ENCODE results near the gene SLC38A2.

The SLC38A2 gene

DNA sequence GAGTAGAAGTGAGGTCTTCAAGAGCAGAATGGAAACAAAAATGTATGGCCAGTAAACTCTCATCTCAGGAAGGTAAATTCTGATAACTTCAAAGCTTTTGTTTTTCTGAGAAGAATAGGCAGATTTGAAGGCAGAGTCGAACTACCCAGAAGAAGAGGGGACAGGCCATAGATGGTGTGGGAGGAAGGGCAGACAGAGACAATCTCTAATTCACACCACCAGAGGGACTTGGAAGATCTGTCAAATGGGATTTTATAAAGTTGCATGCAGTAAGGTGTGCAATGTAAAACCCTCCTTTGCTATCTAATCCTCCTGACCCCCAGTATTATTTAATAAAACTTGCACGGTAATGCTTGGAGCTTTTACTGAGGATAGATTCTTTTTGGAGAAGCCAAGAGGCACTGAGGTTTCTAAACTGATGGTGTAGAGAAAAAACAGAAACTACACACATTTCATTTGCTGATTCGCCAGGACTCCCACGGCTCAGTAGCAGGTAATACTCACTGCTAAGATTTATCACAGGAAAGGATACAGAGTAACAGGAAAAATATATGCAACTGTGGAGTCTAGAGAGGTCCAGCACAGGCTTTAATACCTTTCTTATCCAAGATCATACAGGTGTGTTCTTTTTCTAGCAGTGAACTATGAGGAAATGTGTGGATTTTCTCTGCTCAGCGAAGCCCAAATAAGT lies 18.3 kb downstream of the SLC38A2 start:
- Histone ChIP-seq H2BK5ac (ENCODE audit: low read depth, low read length, poor library complexity) (no peak overlapping the region), H2AFZ (ENCODE audit: insufficient read depth, low read length, poor library complexity) (no peak overlapping the region), H4K12ac (ENCODE audit: low read depth, low read length) (no peak overlapping the region), H2AK5ac (ENCODE audit: low read length) (no peak overlapping the region), H3K14ac (ENCODE audit: low read length) (no peak overlapping the region), H3K4ac (ENCODE audit: low read depth, low read length) (no peak overlapping the region), H3K23ac (ENCODE audit: low read length) (no peak overlapping the region), H3K4me3 (ENCODE audit: low read depth, low read length) (no peak overlapping the region), H3K4me1 (ENCODE audit: control insufficient read depth in 1 of 2, insufficient read depth in 2 of 2, low read length in 2 of 2) (no peaks in the 10 kb centered on the region), H3K4me2 (ENCODE audit: low read length) (no peak overlapping the region), H4K91ac (ENCODE audit: low read depth, low read length) (no peak overlapping the region), H3K36me3 (ENCODE audit: control insufficient read depth in 1 of 2, insufficient read depth in 2 of 2, low read length in 2 of 2) (peaks cover 0 to 3% of the 10 kb centered on the region in 2 experiments), H3K27ac (ENCODE audit: low read depth, low read length) (no peak overlapping the region), H2BK12ac (ENCODE audit: low read length) (no peak overlapping the region), H3K18ac (ENCODE audit: low read length) (no peak overlapping the region), H3K27me3 (ENCODE audit: insufficient read depth, low read length) (no peaks in the 10 kb centered on the region), H3K9ac (ENCODE audit: low read length) (peak overlapping the region; percentile 60), H2BK120ac (ENCODE audit: insufficient read depth, low read length, poor library complexity) (no peak overlapping the region), H3K79me1 (ENCODE audit: low read length) (no peaks in the 10 kb centered on the region), H3K9me3 (ENCODE audit: insufficient read depth, low read depth, low read length) (no peaks in the 10 kb centered on the region), H4K8ac (ENCODE audit: low read depth, low read length) (no peak overlapping the region), H3K79me2 (ENCODE audit: control insufficient read depth, insufficient read depth, low read length, poor library complexity) (no peaks in the 10 kb centered on the region)
- no CpG with 5 or more reads among the region's 5 CpGs for WGBS (ENCODE audit: extremely low coverage, insufficient coverage, insufficient read length)
- DNase-seq = no peak

- no peak overlapping the region for H3K14ac ChIP-seq (ENCODE audit: low read length)
- no peak overlapping the region for H2BK12ac ChIP-seq (ENCODE audit: low read length)
- H3K36me3 ChIP-seq (ENCODE audit: control insufficient read depth in 1 of 2, insufficient read depth in 2 of 2, low read length in 2 of 2) = no peaks in the 10 kb centered on the region
- no peak overlapping the region for H3K4me3 ChIP-seq (ENCODE audit: low read depth, low read length)
- no peak overlapping the region for H3K4ac ChIP-seq (ENCODE audit: low read depth, low read length)
- no peak overlapping the region for H4K91ac ChIP-seq (ENCODE audit: low read depth, low read length)
- no peak overlapping the region for H3K18ac ChIP-seq (ENCODE audit: low read length)
- H2BK120ac ChIP-seq (ENCODE audit: insufficient read depth, low read length, poor library complexity) = no peak overlapping the region
- H3K4me2 ChIP-seq (ENCODE audit: low read length) = no peak overlapping the region
- H3K27ac ChIP-seq (ENCODE audit: low read depth, low read length) = no peak overlapping the region
- DNase-seq = no peak
- H3K23ac ChIP-seq (ENCODE audit: low read length) = no peak overlapping the region
- H3K9me3 ChIP-seq (ENCODE audit: insufficient read depth, low read depth, low read length) = no peaks in the 10 kb centered on the region
- H3K9ac ChIP-seq (ENCODE audit: low read length) = no peak overlapping the region
- no peak overlapping the region for H4K8ac ChIP-seq (ENCODE audit: low read depth, low read length)
- no peak overlapping the region for H2AK5ac ChIP-seq (ENCODE audit: low read length)
- no peak overlapping the region for H2BK5ac ChIP-seq (ENCODE audit: low read depth, low read length, poor library complexity)
- no CpG with 5 or more reads among the region's 2 CpGs for WGBS (ENCODE audit: extremely low coverage, insufficient coverage, insufficient read length)
- no peaks in the 10 kb centered on the region for H3K79me1 ChIP-seq (ENCODE audit: low read length)
- H3K79me2 ChIP-seq (ENCODE audit: control insufficient read depth, insufficient read depth, low read length, poor library complexity) = no peaks in the 10 kb centered on the region
- no peaks in the 10 kb centered on the region for H3K4me1 ChIP-seq (ENCODE audit: control insufficient read depth in 1 of 2, insufficient read depth in 2 of 2, low read length in 2 of 2)
- H2AFZ ChIP-seq (ENCODE audit: insufficient read depth, low read length, poor library complexity) = no peak overlapping the region
- H4K12ac ChIP-seq (ENCODE audit: low read depth, low read length) = no peak overlapping the region
- no peaks in the 10 kb centered on the region for H3K27me3 ChIP-seq (ENCODE audit: insufficient read depth, low read length)
These were observed 20.5 kb downstream of the SLC38A2 start for GRCh38 chr12:46351886-46352650.

GRCh38 chr12:46351138-46351537 lies 21.4 kb downstream of the SLC38A2 start:
- no peak overlapping the region for H4K91ac ChIP-seq (ENCODE audit: low read depth, low read length)
- no peak overlapping the region for H3K27ac ChIP-seq (ENCODE audit: low read depth, low read length)
- no CpG with 5 or more reads among the region's 1 CpG for WGBS (ENCODE audit: extremely low coverage, insufficient coverage, insufficient read length)
- H3K4ac ChIP-seq (ENCODE audit: low read depth, low read length) = no peak overlapping the region
- no peak for DNase-seq
- H2BK12ac ChIP-seq (ENCODE audit: low read length) = no peak overlapping the region
- no peaks in the 10 kb centered on the region for H3K4me1 ChIP-seq (ENCODE audit: control insufficient read depth in 1 of 2, insufficient read depth in 2 of 2, low read length in 2 of 2)
- H3K79me2 ChIP-seq (ENCODE audit: control insufficient read depth, insufficient read depth, low read length, poor library complexity) = no peaks in the 10 kb centered on the region
- H3K79me1 ChIP-seq (ENCODE audit: low read length) = no peaks in the 10 kb centered on the region
- no peak overlapping the region for H3K23ac ChIP-seq (ENCODE audit: low read length)
- H4K8ac ChIP-seq (ENCODE audit: low read depth, low read length) = no peak overlapping the region
- no peak overlapping the region for H2BK120ac ChIP-seq (ENCODE audit: insufficient read depth, low read length, poor library complexity)
- H3K4me2 ChIP-seq (ENCODE audit: low read length) = no peak overlapping the region
- H4K12ac ChIP-seq (ENCODE audit: low read depth, low read length) = no peak overlapping the region
- H3K27me3 ChIP-seq (ENCODE audit: insufficient read depth, low read length) = no peaks in the 10 kb centered on the region
- H2AK5ac ChIP-seq (ENCODE audit: low read length) = no peak overlapping the region
- no peak overlapping the region for H3K14ac ChIP-seq (ENCODE audit: low read length)
- H3K18ac ChIP-seq (ENCODE audit: low read length) = no peak overlapping the region
- no peak overlapping the region for H3K9ac ChIP-seq (ENCODE audit: low read length)
- H3K9me3 ChIP-seq (ENCODE audit: insufficient read depth, low read depth, low read length) = no peaks in the 10 kb centered on the region
- no peak overlapping the region for H2BK5ac ChIP-seq (ENCODE audit: low read depth, low read length, poor library complexity)
- no peak overlapping the region for H2AFZ ChIP-seq (ENCODE audit: insufficient read depth, low read length, poor library complexity)
- no peak overlapping the region for H3K4me3 ChIP-seq (ENCODE audit: low read depth, low read length)
- no peaks in the 10 kb centered on the region for H3K36me3 ChIP-seq (ENCODE audit: control insufficient read depth in 1 of 2, insufficient read depth in 2 of 2, low read length in 2 of 2)

DNA sequence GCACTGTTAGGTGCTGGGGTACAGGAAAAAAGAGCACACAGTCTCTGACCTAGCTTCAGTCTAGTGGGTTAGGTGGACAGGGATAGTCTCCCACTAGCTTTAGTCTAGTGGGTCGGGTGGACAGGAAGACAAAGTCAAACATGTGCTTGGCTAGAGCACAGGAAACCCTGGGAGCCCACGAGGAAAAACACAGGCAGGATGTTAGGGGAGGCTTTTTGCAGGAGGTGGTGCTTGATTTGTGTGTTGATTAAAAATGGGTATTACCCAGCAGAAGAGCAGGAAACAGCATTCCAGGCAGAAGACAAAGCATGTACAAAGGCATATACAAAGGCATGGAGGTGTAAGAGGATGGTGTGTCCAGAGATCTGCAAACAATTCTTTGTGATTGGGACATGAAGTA lies 23.3 kb downstream of the SLC38A2 start:
- H3K4me1 ChIP-seq (ENCODE audit: control insufficient read depth in 1 of 2, insufficient read depth in 2 of 2, low read length in 2 of 2) = no peaks in the 10 kb centered on the region
- H2BK5ac ChIP-seq (ENCODE audit: low read depth, low read length, poor library complexity) = no peak overlapping the region
- H3K36me3 ChIP-seq (ENCODE audit: control insufficient read depth in 1 of 2, insufficient read depth in 2 of 2, low read length in 2 of 2) = no peaks in the 10 kb centered on the region
- H3K27ac ChIP-seq (ENCODE audit: low read depth, low read length) = no peak overlapping the region
- no peak overlapping the region for H2AFZ ChIP-seq (ENCODE audit: insufficient read depth, low read length, poor library complexity)
- no peaks in the 10 kb centered on the region for H3K79me1 ChIP-seq (ENCODE audit: low read length)
- no peak overlapping the region for H3K9ac ChIP-seq (ENCODE audit: low read length)
- H3K4ac ChIP-seq (ENCODE audit: low read depth, low read length) = no peak overlapping the region
- WGBS (ENCODE audit: extremely low coverage, insufficient coverage, insufficient read length) = no CpG with 5 or more reads among the region's 2 CpGs
- H2BK12ac ChIP-seq (ENCODE audit: low read length) = no peak overlapping the region
- no peak overlapping the region for H3K4me2 ChIP-seq (ENCODE audit: low read length)
- H4K12ac ChIP-seq (ENCODE audit: low read depth, low read length) = no peak overlapping the region
- no peak overlapping the region for H3K23ac ChIP-seq (ENCODE audit: low read length)
- no peak overlapping the region for H3K14ac ChIP-seq (ENCODE audit: low read length)
- H3K27me3 ChIP-seq (ENCODE audit: insufficient read depth, low read length) = no peaks in the 10 kb centered on the region
- H4K91ac ChIP-seq (ENCODE audit: low read depth, low read length) = no peak overlapping the region
- no peaks in the 10 kb centered on the region for H3K9me3 ChIP-seq (ENCODE audit: insufficient read depth, low read depth, low read length)
- H3K4me3 ChIP-seq (ENCODE audit: low read depth, low read length) = no peak overlapping the region
- no peak overlapping the region for H2BK120ac ChIP-seq (ENCODE audit: insufficient read depth, low read length, poor library complexity)
- H4K8ac ChIP-seq (ENCODE audit: low read depth, low read length) = no peak overlapping the region
- DNase-seq = no peak
- no peak overlapping the region for H3K18ac ChIP-seq (ENCODE audit: low read length)
- no peak overlapping the region for H2AK5ac ChIP-seq (ENCODE audit: low read length)
- no peaks in the 10 kb centered on the region for H3K79me2 ChIP-seq (ENCODE audit: control insufficient read depth, insufficient read depth, low read length, poor library complexity)
